ENCODE measurements around the gene SLC39A11.
A peak's percentile ranks its signal among the peaks of the same experiment; 100 is the strongest.

SLC39A11 gene

GRCh38 chr17:73139296-73139695 lies 46.8 kb upstream of the SLC39A11 start:
- TF ChIP-seq RAD21 (IDR thresholded peaks at IDR 0.05; ENCODE audit: low read depth): no peak
- no peak for TF ChIP-seq TEAD4 (IDR thresholded peaks at IDR 0.05)
- no peak for TF ChIP-seq NFIC (IDR thresholded peaks at IDR 0.05)
- TF ChIP-seq ZBTB7A (IDR thresholded peaks at IDR 0.05; ENCODE audit: low read depth): no peak
- TF ChIP-seq CREB1 (IDR thresholded peaks at IDR 0.05; ENCODE audit: low read depth): no peak
- no peak for TF ChIP-seq MAX (IDR thresholded peaks at IDR 0.05)
- TF ChIP-seq CEBPB (IDR thresholded peaks at IDR 0.05): no peak
- TF ChIP-seq YY1 (IDR thresholded peaks at IDR 0.05; ENCODE audit: low read depth): no peak
- TF ChIP-seq EGR1 (IDR thresholded peaks at IDR 0.05): no peak
- TF ChIP-seq EP300 (IDR thresholded peaks at IDR 0.05; ENCODE audit: borderline replicate concordance): no peak
- TF ChIP-seq FOXM1 (IDR thresholded peaks at IDR 0.05; ENCODE audit: borderline replicate concordance, low read depth): no peak

GRCh38 chr17:73138541-73139138 lies 46.2 kb upstream of the SLC39A11 start:
- TF ChIP-seq USF1 (IDR thresholded peaks at IDR 0.05) (no peak), REST (IDR thresholded peaks at IDR 0.05; ENCODE audit: low read depth) (peak; percentile 75), MAX (IDR thresholded peaks at IDR 0.05) (0 out of 2 replicates have a peak, but pooled peaks have one; percentile 22)

GRCh38 chr17:73137376-73137775 lies 44.9 kb upstream of the SLC39A11 start:
- no peak for TF ChIP-seq RAD21 (IDR thresholded peaks at IDR 0.05; ENCODE audit: low read depth)
- TF ChIP-seq EP300 (IDR thresholded peaks at IDR 0.05; ENCODE audit: borderline replicate concordance): no peak
- no peak for TF ChIP-seq YY1 (IDR thresholded peaks at IDR 0.05; ENCODE audit: low read depth)
- no peak for TF ChIP-seq CEBPB (IDR thresholded peaks at IDR 0.05)
- no peak for TF ChIP-seq TCF12 (IDR thresholded peaks at IDR 0.05; ENCODE audit: low read depth)
- no peak for TF ChIP-seq TEAD4 (IDR thresholded peaks at IDR 0.05)
- no peak for TF ChIP-seq EGR1 (IDR thresholded peaks at IDR 0.05)
- TF ChIP-seq USF1 (IDR thresholded peaks at IDR 0.05): no peak
- no peak for TF ChIP-seq REST (IDR thresholded peaks at IDR 0.05; ENCODE audit: low read depth)
- TF ChIP-seq TAF1 (IDR thresholded peaks at IDR 0.05; ENCODE audit: low read depth): no peak
- no peak for TF ChIP-seq NFIC (IDR thresholded peaks at IDR 0.05)
- TF ChIP-seq FOXM1 (IDR thresholded peaks at IDR 0.05; ENCODE audit: borderline replicate concordance, low read depth): no peak
- no peak for TF ChIP-seq CREB1 (IDR thresholded peaks at IDR 0.05; ENCODE audit: low read depth)
- no peak for TF ChIP-seq MAX (IDR thresholded peaks at IDR 0.05)

- TF ChIP-seq USF1 (IDR thresholded peaks at IDR 0.05): no peak
Measured at GRCh38 chr17:73135766-73136165, 43.3 kb upstream of the SLC39A11 start.

- TF ChIP-seq EGR1 (IDR thresholded peaks at IDR 0.05): no peak
- peak; percentile 82 for TF ChIP-seq USF1 (IDR thresholded peaks at IDR 0.05)
- no peak for TF ChIP-seq YY1 (IDR thresholded peaks at IDR 0.05; ENCODE audit: low read depth)
- no peak for TF ChIP-seq TEAD4 (IDR thresholded peaks at IDR 0.05)
Measured at GRCh38 chr17:73133911-73134649, 41.6 kb upstream of the SLC39A11 start.
